GM18951 (cell line): ENCODE results near the gene MED12L.

Experiments
- POLR2A ChIP-seq: IDR thresholded peaks from 4 replicates; pipeline ENCODE4 v1.6.1; 2011; ENCODE audit warnings: mild to moderate bottlenecking; ENCODE audit not compliant: insufficient read length, insufficient read depth; ENCODE audit errors: extremely low read depth
- in situ Hi-C: fragments of 300-500 bp; cut with MboI; formaldehyde crosslinking; loops from one replicate; pipeline ENCODE4 v1.12.0; 2022; ENCODE audit warnings: low sequenced_read_pairs, mixed read lengths, inconsistent platforms; ENCODE audit not compliant: unreplicated experiment

Gene MED12L

DNA sequence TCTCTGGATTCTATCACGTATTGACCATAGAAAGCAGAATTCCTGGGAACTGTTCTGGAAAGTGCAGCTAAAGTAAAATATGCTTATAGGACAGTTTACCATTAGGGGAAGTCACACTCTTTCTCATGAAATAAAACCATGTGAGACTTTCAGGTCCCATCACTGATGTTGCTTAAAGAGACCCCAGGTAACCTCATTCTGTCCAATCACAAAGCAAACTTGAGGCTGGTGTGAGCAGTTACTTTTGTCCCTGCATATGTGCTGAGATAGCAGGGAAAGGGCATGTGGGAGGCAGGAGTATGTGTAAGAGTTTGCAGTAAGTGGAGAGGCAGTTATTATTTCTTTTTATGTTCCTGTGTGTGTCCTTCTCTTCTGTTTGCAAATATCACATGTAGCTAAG, 215.1 kb downstream of the MED12L start:
- in situ Hi-C loops, result no loop called here

GRCh38 chr3:151301787-151302186, 216.3 kb downstream of the MED12L start:
- in situ Hi-C loops, result no loop called here
- no peak for TF ChIP-seq POLR2A

More for the DNA sequence above, 215.1 kb downstream of the MED12L start:
- TF ChIP-seq POLR2A, result no peak

DNA sequence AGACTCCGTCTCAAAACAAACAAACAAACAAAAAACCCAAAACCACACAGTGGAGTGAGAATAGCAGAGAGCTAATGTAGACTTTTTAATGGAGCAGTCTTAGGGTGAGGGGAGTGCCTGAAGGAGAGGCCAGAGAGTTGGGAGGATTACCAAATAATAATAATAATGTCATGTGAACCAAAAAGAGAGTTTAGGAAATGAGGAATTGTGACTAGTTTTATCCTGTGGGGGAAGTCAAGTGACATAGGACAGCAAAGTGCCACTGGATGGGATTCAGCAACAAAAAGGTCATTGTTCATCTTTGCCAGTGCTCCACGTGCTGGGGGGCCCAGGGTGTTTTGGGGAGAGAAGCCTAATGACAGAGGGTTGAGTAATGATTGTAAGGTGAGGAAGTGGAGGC, 218.3 kb downstream of the MED12L start:
- no peak for TF ChIP-seq POLR2A
- in situ Hi-C loops, result no loop called here

DNA sequence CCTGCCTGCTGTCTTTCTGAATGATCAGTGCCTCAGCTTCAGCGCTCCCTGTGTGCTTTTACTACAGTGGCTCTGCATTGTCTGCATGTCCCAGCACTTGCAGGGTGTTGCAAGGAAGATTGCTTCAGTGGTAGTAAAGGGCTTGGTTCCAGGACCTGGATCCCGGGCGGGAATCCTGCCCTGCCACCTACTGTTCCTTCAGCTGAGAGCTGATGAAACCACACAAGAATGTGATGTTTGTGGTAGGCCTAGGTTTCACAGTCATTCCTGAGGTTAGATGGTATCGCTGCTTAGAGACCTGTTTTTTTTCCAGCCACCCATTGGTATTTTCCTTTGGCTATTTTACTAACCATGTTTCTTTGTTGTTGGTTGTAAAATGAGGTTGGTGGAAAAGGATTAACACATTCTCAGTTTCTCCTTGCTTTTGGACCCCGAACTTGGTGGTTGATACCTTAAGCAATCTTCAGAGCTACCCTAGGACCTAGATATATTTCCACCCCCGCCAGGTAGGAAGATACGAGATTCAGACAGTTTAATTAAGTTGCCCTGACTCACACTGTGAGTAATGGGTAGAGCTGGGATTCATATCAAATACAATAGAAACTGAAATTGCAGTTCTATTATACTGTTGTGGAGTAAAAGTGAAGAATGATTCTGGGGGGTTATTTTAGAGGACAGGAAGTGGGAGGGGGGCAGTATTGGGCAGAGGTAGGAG, 219.8 kb downstream of the MED12L start:
- no peak for TF ChIP-seq POLR2A
- in situ Hi-C loops, result no loop called here

DNA sequence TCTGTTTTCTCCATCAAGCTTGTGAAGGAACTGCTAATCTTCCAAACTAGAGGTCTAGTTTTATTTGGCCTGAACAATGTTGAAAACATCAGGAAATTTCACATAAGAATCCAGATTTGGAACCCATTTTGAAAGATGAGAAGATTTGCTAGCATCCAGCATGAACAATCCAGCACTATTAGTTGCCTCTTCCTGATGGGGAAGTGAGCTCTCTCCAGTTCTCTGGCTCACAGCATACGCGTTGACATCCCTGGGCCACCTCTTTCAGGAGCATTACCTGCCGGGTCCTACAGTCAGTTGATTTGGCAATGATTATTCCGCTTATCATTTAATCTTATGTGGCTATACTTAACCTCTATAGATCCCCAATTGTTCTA, 220.3 kb downstream of the MED12L start:
- in situ Hi-C loops, result no loop called here

GRCh38 chr3:151306168-151306810, 220.8 kb downstream of the MED12L start:
- no peak for TF ChIP-seq POLR2A
- in situ Hi-C loops, result no loop called here

More for the DNA sequence above, 220.3 kb downstream of the MED12L start:
- no peak for TF ChIP-seq POLR2A

DNA sequence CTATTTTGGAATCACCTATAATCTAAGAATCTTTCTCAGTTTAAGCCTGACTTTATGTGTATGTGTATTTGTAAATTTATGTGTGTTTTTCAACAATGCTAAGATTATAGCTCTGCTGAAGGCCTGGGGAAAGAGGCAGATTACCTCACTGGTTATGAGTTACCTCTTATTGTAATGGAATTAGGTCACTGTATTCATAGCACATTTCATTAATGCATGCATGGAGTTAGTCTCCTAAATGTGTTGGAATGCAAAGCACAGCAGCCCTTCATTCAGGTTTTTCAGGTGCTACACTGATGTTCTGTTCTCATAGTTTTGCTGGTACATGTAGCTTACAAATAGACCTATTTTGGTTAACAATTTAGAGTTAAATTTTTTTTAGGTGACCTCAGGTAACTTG, 221.7 kb downstream of the MED12L start:
- in situ Hi-C loops, result no loop called here
- no peak for TF ChIP-seq POLR2A

DNA sequence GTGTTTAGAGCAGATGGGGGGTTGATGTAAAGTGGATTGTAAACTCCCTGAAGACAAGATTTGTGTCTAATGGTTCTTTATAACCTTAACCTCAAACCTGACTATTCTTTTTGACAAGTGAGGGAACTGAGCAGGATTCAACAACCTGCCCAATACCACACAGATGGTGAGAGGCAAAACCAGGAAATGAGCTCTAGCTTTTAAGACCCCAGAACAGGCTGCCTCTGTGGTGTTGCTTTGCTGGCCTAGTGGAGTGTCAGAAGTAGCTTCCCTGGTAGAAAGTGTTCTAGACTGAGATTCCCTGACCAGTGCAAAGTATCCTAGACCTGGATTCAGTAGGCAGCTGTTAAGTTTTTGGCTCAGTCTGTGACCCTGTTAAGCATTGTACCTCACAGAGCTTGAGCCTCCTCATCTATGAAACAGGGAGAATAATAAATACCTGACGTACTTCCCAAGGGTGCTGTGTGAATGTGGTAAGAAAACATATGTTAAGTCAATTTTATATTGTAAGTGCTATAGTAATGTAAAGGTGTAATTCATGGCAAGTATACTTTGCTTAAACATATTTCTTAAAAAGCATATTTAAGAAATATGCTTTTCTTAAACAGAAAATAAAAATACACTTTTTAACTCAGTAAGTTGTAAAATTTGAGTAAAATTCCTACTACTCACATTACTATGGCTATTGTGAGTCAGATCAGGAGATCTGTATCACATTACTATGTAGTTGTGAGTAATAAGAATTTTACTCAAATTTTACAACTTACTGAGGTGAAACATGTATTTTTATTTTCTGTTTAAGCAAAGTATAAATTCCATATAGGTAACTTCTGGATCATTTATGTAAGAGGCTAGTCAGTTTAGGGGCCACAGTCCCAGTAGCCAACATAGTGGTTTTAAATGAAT, 222.4 kb downstream of the MED12L start:
- TF ChIP-seq POLR2A, result no peak
- in situ Hi-C loops, result no loop called here

GRCh38 chr3:151309566-151309965, 224.1 kb downstream of the MED12L start:
- no peak for TF ChIP-seq POLR2A
- in situ Hi-C loops, result no loop called here

DNA sequence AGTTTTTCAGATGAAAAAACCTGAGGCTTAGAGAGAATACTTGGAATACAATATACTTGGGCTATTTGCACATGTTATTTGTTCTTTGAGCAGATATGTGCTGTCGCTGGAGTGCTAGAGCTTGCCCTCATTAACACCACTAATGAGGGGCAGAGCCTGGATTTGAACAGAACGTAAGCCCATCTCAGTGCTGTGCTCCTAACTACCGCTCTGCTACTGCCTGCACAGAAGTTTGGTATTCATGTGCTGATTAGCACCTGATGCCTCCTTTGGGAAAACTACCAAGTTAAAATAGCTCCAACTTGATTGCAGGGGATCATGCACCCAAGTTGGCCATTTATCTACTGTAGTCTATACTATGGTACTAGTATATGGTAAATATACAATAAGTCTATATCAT, 227.5 kb downstream of the MED12L start:
- TF ChIP-seq POLR2A, result no peak
- in situ Hi-C loops, result no loop called here

- in situ Hi-C loops, result no loop called here
- TF ChIP-seq POLR2A, result no peak
Measured at GRCh38 chr3:151314137-151314536, 228.7 kb downstream of the MED12L start.

DNA sequence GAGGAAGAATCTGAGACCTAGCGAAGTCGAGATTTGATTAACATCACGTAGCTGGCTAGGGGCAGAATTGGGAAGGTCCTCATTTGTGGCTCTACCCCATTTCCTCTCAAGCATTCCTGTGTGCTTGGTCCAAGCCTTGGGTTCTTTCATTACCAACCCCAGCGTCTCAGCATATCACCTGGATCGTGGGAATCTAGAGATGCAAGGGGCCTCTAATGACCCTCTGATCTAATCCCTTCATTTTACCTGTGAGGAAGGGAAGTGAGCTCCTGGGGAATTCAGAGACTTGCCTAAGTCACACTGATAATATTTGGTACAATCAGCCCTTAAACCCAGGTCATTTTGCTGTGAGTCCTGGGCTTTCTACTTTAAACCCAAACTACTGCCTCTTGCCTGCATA, 229.1 kb downstream of the MED12L start:
- no peak for TF ChIP-seq POLR2A
- in situ Hi-C loops, result no loop called here

GRCh38 chr3:151315136-151315535, 229.7 kb downstream of the MED12L start:
- TF ChIP-seq POLR2A, result no peak
- in situ Hi-C loops, result no loop called here
